ENCODE data around the gene IFRD2. TPM values are rescaled to one million over a fixed set of nuclear protein-coding genes. Genes with fewer than 3 reads are reported as not detected.

Gene IFRD2
- polyA plus RNA-seq, 1 of the 3 experiments (the other 2 are of a cell fraction), result 73.2 TPM

DNA sequence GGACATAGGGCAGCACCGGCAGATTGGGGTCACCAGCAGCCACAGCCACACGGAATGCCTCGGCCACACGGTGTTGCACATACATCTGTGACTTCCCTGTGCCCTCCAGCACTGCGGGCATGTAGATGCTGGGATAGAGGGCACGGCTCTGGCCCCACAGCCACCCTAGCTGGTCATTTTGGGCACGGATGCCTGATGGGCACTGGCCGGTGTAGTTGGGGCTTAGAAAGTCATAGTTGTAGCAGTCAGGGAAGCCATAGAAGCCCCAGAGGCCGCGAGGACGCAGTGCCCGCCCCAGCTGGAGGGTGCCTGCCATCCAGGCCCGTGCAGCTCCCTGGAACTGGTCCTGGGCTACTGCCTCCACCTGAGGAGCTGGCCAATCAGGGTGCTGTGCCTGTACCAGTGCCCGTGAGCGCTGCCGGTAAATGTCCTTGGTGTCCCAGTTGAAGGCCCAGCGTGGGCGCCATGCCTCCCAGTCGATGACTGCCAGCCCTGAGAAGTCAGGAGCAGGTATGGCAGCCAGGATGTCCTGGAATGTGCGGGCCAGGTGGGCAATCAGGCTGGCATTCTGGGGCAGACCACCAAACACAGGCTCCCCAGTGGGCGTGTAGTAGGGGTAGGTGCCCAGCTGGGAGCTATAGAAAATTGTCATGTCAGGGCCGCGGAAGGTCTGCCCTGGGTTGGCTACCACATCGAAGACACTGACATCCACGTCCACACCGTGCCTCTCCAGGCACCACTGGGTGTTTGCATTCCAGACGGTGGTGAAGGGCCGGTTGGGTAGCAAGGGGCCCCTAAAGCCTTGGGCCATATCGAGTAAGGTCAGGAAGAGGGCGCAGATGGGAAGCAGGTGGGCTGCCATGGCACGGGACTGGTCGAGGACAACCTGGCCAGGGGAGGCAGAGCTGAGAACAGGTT is 10.1 kb upstream of the IFRD2 start:
- Histone ChIP-seq H3K27ac (ENCODE audit: low read depth in 2 of 2, low read length in 1 of 2) (peak overlapping the region in 1 of 2 experiments; percentile 76; a peak in 2 of 4 replicates), H3K9me3 (0 out of 2 replicates have a peak, but pooled peaks cover 7% of the 10 kb centered on the region), H3F3A (replicated peaks; ENCODE audit: insufficient read depth) (no peaks in the 10 kb centered on the region), H3K79me2 (ENCODE audit: insufficient read depth) (peaks cover 7% of the 10 kb centered on the region; the same call in 1 of the 2 replicates), H3K4me1 (ENCODE audit: control insufficient read depth in 1 of 2, insufficient read depth in 2 of 2, low read depth in 1 of 2, low read length in 1 of 2) (peaks cover 10 to 38% of the 10 kb centered on the region in 2 experiments; a peak in 2 of 4 replicates), H3K9ac (no peak overlapping the region), H2AFZ (ENCODE audit: low read depth) (no peak overlapping the region), H3K36me3 (replicated peaks in 1 of 2; ENCODE audit: control insufficient read depth in 1 of 2, insufficient read depth in 2 of 2, low read length in 1 of 2) (peaks cover 0 to 2% of the 10 kb centered on the region in 2 experiments), H3K9me2 (no peaks in the 10 kb centered on the region), H3K4me3 (ENCODE audit: low read depth in 2 of 2, low read length in 1 of 2) (no peak overlapping the region), H3K4me2 (no peak overlapping the region), H3K27me3 (ENCODE audit: insufficient read depth) (no peaks in the 10 kb centered on the region), H4K20me1 (ENCODE audit: insufficient read depth) (no peaks in the 10 kb centered on the region)
- CTCF ChIA-PET, result interaction anchor here (0.8 to 7.7 kb wide), 7 partner anchors 17 to 243 kb away, joined by 3 to 45 read pairs (median 5); partner anchors contain the start of gene TUSC2
- 86% methylated on average over 19 of the region's 32 CpGs for WGBS (ENCODE audit: low lambda C conversion rate)
- TF ChIP-seq EP300 (IDR thresholded peaks at IDR 0.05; ENCODE audit: borderline replicate concordance in 1 of 2, low read depth in 1 of 2, low read length in 1 of 2) (no peak), YY1 (IDR thresholded peaks at IDR 0.05; ENCODE audit: low read depth) (no peak), RXRA (IDR thresholded peaks at IDR 0.05; ENCODE audit: borderline replicate concordance, low read depth) (no peak), POLR2AphosphoS5 (IDR thresholded peaks at IDR 0.05; ENCODE audit: low read depth, low read length) (no peak), SIN3A (IDR thresholded peaks at IDR 0.05; ENCODE audit: borderline replicate concordance, low read depth, low read length) (no peak), TAF1 (IDR thresholded peaks at IDR 0.05; ENCODE audit: borderline replicate concordance, low read depth, low read length) (no peak), GATA2 (CRISPR knock-in tag; IDR thresholded peaks at IDR 0.05) (no peak), GABPA (IDR thresholded peaks at IDR 0.05; ENCODE audit: low read depth) (no peak), RCOR1 (IDR thresholded peaks at IDR 0.05; ENCODE audit: low read length) (no peak), MEF2A (IDR thresholded peaks at IDR 0.05; ENCODE audit: borderline replicate concordance, low read depth) (no peak), JUND (IDR thresholded peaks at IDR 0.05) (no peak), RFX5 (IDR thresholded peaks at IDR 0.05; ENCODE audit: low read length) (no peak), SMC3 (IDR thresholded peaks at IDR 0.05; ENCODE audit: low read depth, low read length) (no peak), EZH2phosphoT487 (IDR thresholded peaks at IDR 0.05; ENCODE audit: borderline replicate concordance, low read depth) (no peak)
- TF ChIP-seq, protein P1, sequence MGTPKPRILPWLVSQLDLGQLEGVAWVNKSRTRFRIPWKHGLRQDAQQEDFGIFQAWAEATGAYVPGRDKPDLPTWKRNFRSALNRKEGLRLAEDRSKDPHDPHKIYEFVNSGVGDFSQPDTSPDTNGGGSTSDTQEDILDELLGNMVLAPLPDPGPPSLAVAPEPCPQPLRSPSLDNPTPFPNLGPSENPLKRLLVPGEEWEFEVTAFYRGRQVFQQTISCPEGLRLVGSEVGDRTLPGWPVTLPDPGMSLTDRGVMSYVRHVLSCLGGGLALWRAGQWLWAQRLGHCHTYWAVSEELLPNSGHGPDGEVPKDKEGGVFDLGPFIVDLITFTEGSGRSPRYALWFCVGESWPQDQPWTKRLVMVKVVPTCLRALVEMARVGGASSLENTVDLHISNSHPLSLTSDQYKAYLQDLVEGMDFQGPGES (IDR thresholded peaks at IDR 0.05; ENCODE audit: low read depth, low read length), result no peak
- TF ChIP-seq, protein P2, sequence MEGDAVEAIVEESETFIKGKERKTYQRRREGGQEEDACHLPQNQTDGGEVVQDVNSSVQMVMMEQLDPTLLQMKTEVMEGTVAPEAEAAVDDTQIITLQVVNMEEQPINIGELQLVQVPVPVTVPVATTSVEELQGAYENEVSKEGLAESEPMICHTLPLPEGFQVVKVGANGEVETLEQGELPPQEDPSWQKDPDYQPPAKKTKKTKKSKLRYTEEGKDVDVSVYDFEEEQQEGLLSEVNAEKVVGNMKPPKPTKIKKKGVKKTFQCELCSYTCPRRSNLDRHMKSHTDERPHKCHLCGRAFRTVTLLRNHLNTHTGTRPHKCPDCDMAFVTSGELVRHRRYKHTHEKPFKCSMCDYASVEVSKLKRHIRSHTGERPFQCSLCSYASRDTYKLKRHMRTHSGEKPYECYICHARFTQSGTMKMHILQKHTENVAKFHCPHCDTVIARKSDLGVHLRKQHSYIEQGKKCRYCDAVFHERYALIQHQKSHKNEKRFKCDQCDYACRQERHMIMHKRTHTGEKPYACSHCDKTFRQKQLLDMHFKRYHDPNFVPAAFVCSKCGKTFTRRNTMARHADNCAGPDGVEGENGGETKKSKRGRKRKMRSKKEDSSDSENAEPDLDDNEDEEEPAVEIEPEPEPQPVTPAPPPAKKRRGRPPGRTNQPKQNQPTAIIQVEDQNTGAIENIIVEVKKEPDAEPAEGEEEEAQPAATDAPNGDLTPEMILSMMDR (IDR thresholded peaks at IDR 0.05), result no peak
- TF ChIP-seq, protein P3, sequence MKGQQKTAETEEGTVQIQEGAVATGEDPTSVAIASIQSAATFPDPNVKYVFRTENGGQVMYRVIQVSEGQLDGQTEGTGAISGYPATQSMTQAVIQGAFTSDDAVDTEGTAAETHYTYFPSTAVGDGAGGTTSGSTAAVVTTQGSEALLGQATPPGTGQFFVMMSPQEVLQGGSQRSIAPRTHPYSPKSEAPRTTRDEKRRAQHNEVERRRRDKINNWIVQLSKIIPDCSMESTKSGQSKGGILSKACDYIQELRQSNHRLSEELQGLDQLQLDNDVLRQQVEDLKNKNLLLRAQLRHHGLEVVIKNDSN (IDR thresholded peaks at IDR 0.05; ENCODE audit: borderline replicate concordance, low read depth), result no peak
- TF ChIP-seq, protein P4, sequence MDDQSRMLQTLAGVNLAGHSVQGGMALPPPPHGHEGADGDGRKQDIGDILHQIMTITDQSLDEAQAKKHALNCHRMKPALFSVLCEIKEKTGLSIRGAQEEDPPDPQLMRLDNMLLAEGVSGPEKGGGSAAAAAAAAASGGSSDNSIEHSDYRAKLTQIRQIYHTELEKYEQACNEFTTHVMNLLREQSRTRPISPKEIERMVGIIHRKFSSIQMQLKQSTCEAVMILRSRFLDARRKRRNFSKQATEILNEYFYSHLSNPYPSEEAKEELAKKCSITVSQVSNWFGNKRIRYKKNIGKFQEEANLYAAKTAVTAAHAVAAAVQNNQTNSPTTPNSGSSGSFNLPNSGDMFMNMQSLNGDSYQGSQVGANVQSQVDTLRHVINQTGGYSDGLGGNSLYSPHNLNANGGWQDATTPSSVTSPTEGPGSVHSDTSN (IDR thresholded peaks at IDR 0.05), result no peak
- TF ChIP-seq, protein P5, sequence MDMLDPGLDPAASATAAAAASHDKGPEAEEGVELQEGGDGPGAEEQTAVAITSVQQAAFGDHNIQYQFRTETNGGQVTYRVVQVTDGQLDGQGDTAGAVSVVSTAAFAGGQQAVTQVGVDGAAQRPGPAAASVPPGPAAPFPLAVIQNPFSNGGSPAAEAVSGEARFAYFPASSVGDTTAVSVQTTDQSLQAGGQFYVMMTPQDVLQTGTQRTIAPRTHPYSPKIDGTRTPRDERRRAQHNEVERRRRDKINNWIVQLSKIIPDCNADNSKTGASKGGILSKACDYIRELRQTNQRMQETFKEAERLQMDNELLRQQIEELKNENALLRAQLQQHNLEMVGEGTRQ (IDR thresholded peaks at IDR 0.05; ENCODE audit: borderline replicate concordance, low read depth, low read length), result no peak
- TF ChIP-seq, protein P6, sequence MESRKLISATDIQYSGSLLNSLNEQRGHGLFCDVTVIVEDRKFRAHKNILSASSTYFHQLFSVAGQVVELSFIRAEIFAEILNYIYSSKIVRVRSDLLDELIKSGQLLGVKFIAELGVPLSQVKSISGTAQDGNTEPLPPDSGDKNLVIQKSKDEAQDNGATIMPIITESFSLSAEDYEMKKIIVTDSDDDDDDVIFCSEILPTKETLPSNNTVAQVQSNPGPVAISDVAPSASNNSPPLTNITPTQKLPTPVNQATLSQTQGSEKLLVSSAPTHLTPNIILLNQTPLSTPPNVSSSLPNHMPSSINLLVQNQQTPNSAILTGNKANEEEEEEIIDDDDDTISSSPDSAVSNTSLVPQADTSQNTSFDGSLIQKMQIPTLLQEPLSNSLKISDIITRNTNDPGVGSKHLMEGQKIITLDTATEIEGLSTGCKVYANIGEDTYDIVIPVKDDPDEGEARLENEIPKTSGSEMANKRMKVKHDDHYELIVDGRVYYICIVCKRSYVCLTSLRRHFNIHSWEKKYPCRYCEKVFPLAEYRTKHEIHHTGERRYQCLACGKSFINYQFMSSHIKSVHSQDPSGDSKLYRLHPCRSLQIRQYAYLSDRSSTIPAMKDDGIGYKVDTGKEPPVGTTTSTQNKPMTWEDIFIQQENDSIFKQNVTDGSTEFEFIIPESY (IDR thresholded peaks at IDR 0.05; ENCODE audit: borderline replicate concordance, low read depth), result no peak
- POLR2A ChIA-PET, result no interaction called here
- DNase-seq, result no peak

Measured in SK-N-SH (cell line).